NB4 (cell line): ENCODE data around the gene CFAP251.

Source experiments
- MYC ChIP-seq: IDR thresholded peaks from 2 replicates; pipeline ENCODE4 v1.6.1; 2011; ENCODE audit warnings: low read depth, low read length
- POLR2A ChIP-seq: IDR thresholded peaks from 2 replicates; pipeline ENCODE4 v1.6.1; 2011; ENCODE audit warnings: mild to moderate bottlenecking; ENCODE audit not compliant: insufficient read length; ENCODE audit errors: extremely low read depth
- TF ChIP-seq, protein P1 (sequence below): IDR thresholded peaks from one replicate; pipeline ENCODE4 v1.5.1; 2012; ENCODE audit warnings: low read depth, low read length
- TF ChIP-seq, protein P2 (sequence below): IDR thresholded peaks from 2 replicates; pipeline ENCODE4 v1.6.1; 2011; ENCODE audit warnings: low read depth, low read length

DNA sequence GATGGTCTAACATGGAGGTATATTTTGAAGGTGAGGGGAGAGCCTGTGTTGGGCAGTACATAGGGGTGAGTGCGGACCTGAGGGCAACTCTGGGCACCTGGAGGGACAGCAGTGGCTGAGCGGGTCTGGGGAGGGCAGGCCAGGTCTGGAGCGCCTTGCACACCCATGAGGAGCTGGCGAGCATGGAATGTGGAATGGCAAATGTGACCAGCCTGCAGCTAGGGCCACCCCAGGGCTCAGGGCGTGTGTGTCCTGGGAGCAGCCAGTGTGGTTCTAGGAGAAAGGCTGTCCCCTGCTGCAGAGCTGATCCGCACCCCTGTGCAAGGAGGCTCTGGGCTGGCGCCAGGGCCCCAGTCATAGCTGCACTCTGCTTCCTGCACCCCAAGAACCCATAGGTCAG is 127.8 kb downstream of the CFAP251 start:
- TF ChIP-seq, protein P1, sequence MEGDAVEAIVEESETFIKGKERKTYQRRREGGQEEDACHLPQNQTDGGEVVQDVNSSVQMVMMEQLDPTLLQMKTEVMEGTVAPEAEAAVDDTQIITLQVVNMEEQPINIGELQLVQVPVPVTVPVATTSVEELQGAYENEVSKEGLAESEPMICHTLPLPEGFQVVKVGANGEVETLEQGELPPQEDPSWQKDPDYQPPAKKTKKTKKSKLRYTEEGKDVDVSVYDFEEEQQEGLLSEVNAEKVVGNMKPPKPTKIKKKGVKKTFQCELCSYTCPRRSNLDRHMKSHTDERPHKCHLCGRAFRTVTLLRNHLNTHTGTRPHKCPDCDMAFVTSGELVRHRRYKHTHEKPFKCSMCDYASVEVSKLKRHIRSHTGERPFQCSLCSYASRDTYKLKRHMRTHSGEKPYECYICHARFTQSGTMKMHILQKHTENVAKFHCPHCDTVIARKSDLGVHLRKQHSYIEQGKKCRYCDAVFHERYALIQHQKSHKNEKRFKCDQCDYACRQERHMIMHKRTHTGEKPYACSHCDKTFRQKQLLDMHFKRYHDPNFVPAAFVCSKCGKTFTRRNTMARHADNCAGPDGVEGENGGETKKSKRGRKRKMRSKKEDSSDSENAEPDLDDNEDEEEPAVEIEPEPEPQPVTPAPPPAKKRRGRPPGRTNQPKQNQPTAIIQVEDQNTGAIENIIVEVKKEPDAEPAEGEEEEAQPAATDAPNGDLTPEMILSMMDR, result no peak
- TF ChIP-seq MYC (no peak), POLR2A (no peak)
- TF ChIP-seq, protein P2, sequence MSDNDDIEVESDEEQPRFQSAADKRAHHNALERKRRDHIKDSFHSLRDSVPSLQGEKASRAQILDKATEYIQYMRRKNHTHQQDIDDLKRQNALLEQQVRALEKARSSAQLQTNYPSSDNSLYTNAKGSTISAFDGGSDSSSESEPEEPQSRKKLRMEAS, result no peak
